Measurements from ENCODE around the gene PDE8A.

GRCh38 chr15:85047271-85047948, 65.8 kb downstream of the PDE8A start:
- TF ChIP-seq, protein P1, sequence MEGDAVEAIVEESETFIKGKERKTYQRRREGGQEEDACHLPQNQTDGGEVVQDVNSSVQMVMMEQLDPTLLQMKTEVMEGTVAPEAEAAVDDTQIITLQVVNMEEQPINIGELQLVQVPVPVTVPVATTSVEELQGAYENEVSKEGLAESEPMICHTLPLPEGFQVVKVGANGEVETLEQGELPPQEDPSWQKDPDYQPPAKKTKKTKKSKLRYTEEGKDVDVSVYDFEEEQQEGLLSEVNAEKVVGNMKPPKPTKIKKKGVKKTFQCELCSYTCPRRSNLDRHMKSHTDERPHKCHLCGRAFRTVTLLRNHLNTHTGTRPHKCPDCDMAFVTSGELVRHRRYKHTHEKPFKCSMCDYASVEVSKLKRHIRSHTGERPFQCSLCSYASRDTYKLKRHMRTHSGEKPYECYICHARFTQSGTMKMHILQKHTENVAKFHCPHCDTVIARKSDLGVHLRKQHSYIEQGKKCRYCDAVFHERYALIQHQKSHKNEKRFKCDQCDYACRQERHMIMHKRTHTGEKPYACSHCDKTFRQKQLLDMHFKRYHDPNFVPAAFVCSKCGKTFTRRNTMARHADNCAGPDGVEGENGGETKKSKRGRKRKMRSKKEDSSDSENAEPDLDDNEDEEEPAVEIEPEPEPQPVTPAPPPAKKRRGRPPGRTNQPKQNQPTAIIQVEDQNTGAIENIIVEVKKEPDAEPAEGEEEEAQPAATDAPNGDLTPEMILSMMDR (IDR thresholded peaks at IDR 0.05) = no peak
- no peak for TF ChIP-seq POLR2A (IDR thresholded peaks at IDR 0.05)
